HL-60 (cell line): ENCODE results near the gene DSCAML1.

Experiments used
- CTCF ChIP-seq: IDR thresholded peaks from one replicate; pipeline ENCODE4 v1.5.1; 2011; ENCODE audit warnings: low read length, control low read depth, inconsistent platforms; ENCODE audit not compliant: insufficient read depth
- GABPA ChIP-seq: IDR thresholded peaks from 2 replicates; pipeline ENCODE4 v1.6.1; 2012; ENCODE audit warnings: low read depth
- POLR2AphosphoS5 ChIP-seq: IDR thresholded peaks from 2 replicates; pipeline ENCODE4 v1.6.1; 2012; ENCODE audit warnings: low read depth
- REST ChIP-seq: IDR thresholded peaks from 2 replicates; pipeline ENCODE4 v1.6.1; 2012; ENCODE audit warnings: low read depth; ENCODE audit not compliant: insufficient replicate concordance
- SPI1 ChIP-seq: IDR thresholded peaks from 2 replicates; pipeline ENCODE4 v1.6.1; 2012; ENCODE audit warnings: low read depth, mild to moderate bottlenecking, borderline replicate concordance

GRCh38 chr11:117385471-117385870 is 411.5 kb downstream of the DSCAML1 start:
- TF ChIP-seq CTCF (no peak), REST (no peak), POLR2AphosphoS5 (no peak), SPI1 (no peak), GABPA (no peak)
